GM23338 (cell line): ENCODE measurements around the gene TULP4. TPM values are rescaled to one million over a fixed set of nuclear protein-coding genes. Genes with fewer than 3 reads are reported as not detected.

Experiments used
- ATAC-seq: fragments of 200-7000 bp; cut with Tn5 transposase; 3 replicates; pipeline ENCODE4 v1.9.1; 2020
- DNase-seq: peaks from one replicate; pipeline ENCODE4 v3.0.0-alpha.2; 2015; ENCODE audit warnings: low spot score
- H2AFZ ChIP-seq: fragments of 200-600 bp; sonication (generic); 2 replicates; pipeline ENCODE4 v1.8.0; 2016; ENCODE audit warnings: antibody characterized with exemption, mild to moderate bottlenecking, moderate library complexity
- H3F3A ChIP-seq: fragments of 200-600 bp; sonication (generic); replicated peaks from 2 replicates; pipeline ENCODE4 v1.8.0; 2017; ENCODE audit warnings: antibody characterized with exemption, mixed run types, low read depth
- H3K27ac ChIP-seq: fragments of 200-600 bp; sonication (generic); 2 replicates; pipeline ENCODE4 v1.6.1; 2016; ENCODE audit warnings: low read depth
- H3K27me3 ChIP-seq: fragments of 200-600 bp; sonication (generic); 2 replicates; pipeline ENCODE4 v1.8.0; 2016; ENCODE audit warnings: mild to moderate bottlenecking, mixed run types, moderate library complexity; ENCODE audit not compliant: insufficient read depth
- H3K36me3 ChIP-seq: fragments of 200-600 bp; sonication (generic); 2 replicates; pipeline ENCODE4 v1.8.0; 2016; ENCODE audit warnings: mild to moderate bottlenecking; ENCODE audit not compliant: insufficient read depth
- H3K4me1 ChIP-seq: fragments of 200-600 bp; sonication (generic); 2 replicates; pipeline ENCODE4 v1.8.0; 2016; ENCODE audit warnings: mild to moderate bottlenecking, moderate library complexity; ENCODE audit not compliant: insufficient read depth
- H3K4me2 ChIP-seq: fragments of 200-600 bp; sonication (generic); 2 replicates; pipeline ENCODE4 v1.7.1; 2017; ENCODE audit warnings: mixed run types
- H3K4me3 ChIP-seq: fragments of 200-600 bp; sonication (generic); 2 replicates; pipeline ENCODE4 v1.6.1; 2016; ENCODE audit warnings: mixed run types
- H3K79me2 ChIP-seq: fragments of 200-600 bp; sonication (generic); replicated peaks from 2 replicates; pipeline ENCODE4 v1.8.0; 2017; ENCODE audit warnings: mild to moderate bottlenecking; ENCODE audit not compliant: insufficient read depth
- H3K9me2 ChIP-seq: fragments of 200-600 bp; sonication (generic); 2 replicates; pipeline ENCODE4 v1.8.0; 2017; ENCODE audit not compliant: insufficient read depth
- H4K20me1 ChIP-seq: fragments of 200-600 bp; sonication (generic); replicated peaks from 2 replicates; pipeline ENCODE4 v1.8.0; 2017; ENCODE audit warnings: mild to moderate bottlenecking; ENCODE audit not compliant: insufficient read depth
- H3K27ac Mint-ChIP-seq: 2 replicates; pipeline ENCODE4 v1.8.0; 2020; ENCODE audit warnings: inconsistent platforms, mild to moderate bottlenecking, moderate library complexity, mixed read lengths
- H3K27me3 Mint-ChIP-seq: 3 replicates; pipeline ENCODE4 v1.8.0; 2022; ENCODE audit warnings: low read depth, mild to moderate bottlenecking, moderate library complexity, mixed read lengths, inconsistent platforms; ENCODE audit not compliant: insufficient read depth, poor library complexity
- H3K36me3 Mint-ChIP-seq: 3 replicates; pipeline ENCODE4 v1.8.0; 2021; ENCODE audit warnings: low read depth, mild to moderate bottlenecking, inconsistent platforms, moderate library complexity, mixed read lengths
- H3K4me1 Mint-ChIP-seq: 3 replicates; pipeline ENCODE4 v1.8.0; 2020; ENCODE audit warnings: mild to moderate bottlenecking, inconsistent platforms, mixed read lengths
- H3K4me3 Mint-ChIP-seq: 3 replicates; pipeline ENCODE4 v1.8.0; 2021; ENCODE audit warnings: moderate library complexity, mild to moderate bottlenecking, inconsistent platforms, mixed read lengths
- H3K9me3 Mint-ChIP-seq: 3 replicates; pipeline ENCODE4 v1.8.0; 2020; ENCODE audit warnings: moderate library complexity, mild to moderate bottlenecking, inconsistent platforms, mixed read lengths
- CREB1 ChIP-seq: fragments of 250-450 bp; sonication (Bioruptor Pico); IDR thresholded peaks from 2 replicates; pipeline ENCODE4 v1.5.0; 2020; ENCODE audit warnings: low read depth, mild to moderate bottlenecking, moderate library complexity
- ETS1 ChIP-seq: IDR thresholded peaks from 2 replicates; pipeline ENCODE4 v1.6.1; 2016; ENCODE audit warnings: antibody characterized with exemption
- EZH2 ChIP-seq: fragments of 200-600 bp; sonication (generic); IDR thresholded peaks from one replicate; pipeline ENCODE4 v1.8.0; 2017; ENCODE audit warnings: antibody characterized with exemption, mild to moderate bottlenecking, low read depth; ENCODE audit not compliant: unreplicated experiment
- EZH2phosphoT487 ChIP-seq: fragments of 200-600 bp; sonication (generic); IDR thresholded peaks from one replicate; pipeline ENCODE4 v1.8.1; 2018; ENCODE audit warnings: antibody characterized with exemption; ENCODE audit not compliant: unreplicated experiment
- JUNB ChIP-seq: IDR thresholded peaks from one replicate; pipeline ENCODE4 v1.6.1; 2016; ENCODE audit warnings: antibody characterized with exemption; ENCODE audit not compliant: unreplicated experiment
- NANOG ChIP-seq: IDR thresholded peaks from 2 replicates; pipeline ENCODE4 v1.6.1; 2016; ENCODE audit warnings: antibody characterized with exemption, borderline replicate concordance
- POLR2AphosphoS5 ChIP-seq: IDR thresholded peaks from 2 replicates; pipeline ENCODE4 v1.6.1; 2016; ENCODE audit warnings: antibody characterized with exemption, low read depth
- STAT1 ChIP-seq: IDR thresholded peaks from one replicate; pipeline ENCODE4 v1.6.1; 2016; ENCODE audit warnings: antibody characterized with exemption; ENCODE audit not compliant: unreplicated experiment
- ZNF114 ChIP-seq: fragments of 250-450 bp; sonication (Bioruptor Pico); IDR thresholded peaks from 2 replicates; pipeline ENCODE4 v1.5.0; 2020; ENCODE audit warnings: mild to moderate bottlenecking, moderate library complexity
- ZNF331 ChIP-seq: fragments of 250-450 bp; sonication (Bioruptor Pico); IDR thresholded peaks from 2 replicates; pipeline ENCODE4 v1.5.0; 2020; ENCODE audit warnings: low read depth, mild to moderate bottlenecking, moderate library complexity
- long read RNA-seq: library from polyadenylated mRNA; unstranded; transcript quantifications from one replicate; pipeline ENCODE4 v2.0.0, GENCODE V29; 2020; ENCODE audit not compliant: unreplicated experiment
- polyA plus RNA-seq: library from polyadenylated mRNA; unstranded; fragments of >200 nt; fragmentation: Nextera tagmentation; extraction: Ambion mirVana; gene quantifications from 2 replicates; pipeline ENCODE4 v1.2.1, GENCODE V29; 2016
- total RNA-seq: library from RNA; depleted of rRNA; stranded (reverse); fragments of >200 nt; shearing (Covaris generic); gene quantifications from 2 replicates; pipeline ENCODE4 v1.2.3, GENCODE V29; 2014; rRNA removed
- TF ChIP-seq, protein P1 (sequence below), 2 experiments: fragments of 200-600 bp in 1 of 2; sonication (generic) in 1 of 2; conservative IDR thresholded peaks; 2 replicates each; pipeline versions ENCODE4 v1.5.1 to v1.6.1; 2016 to 2017; ENCODE audit warnings: antibody characterized with exemption in 2 of 2, low read depth in 2 of 2, mild to moderate bottlenecking in 2 of 2, moderate library complexity in 1 of 2
- TF ChIP-seq, protein P2 (sequence below): fragments of 250-450 bp; sonication (Bioruptor Pico); IDR thresholded peaks from 2 replicates; pipeline ENCODE4 v1.5.0; 2020; ENCODE audit warnings: mild to moderate bottlenecking, moderate library complexity

The TULP4 gene, protein sequence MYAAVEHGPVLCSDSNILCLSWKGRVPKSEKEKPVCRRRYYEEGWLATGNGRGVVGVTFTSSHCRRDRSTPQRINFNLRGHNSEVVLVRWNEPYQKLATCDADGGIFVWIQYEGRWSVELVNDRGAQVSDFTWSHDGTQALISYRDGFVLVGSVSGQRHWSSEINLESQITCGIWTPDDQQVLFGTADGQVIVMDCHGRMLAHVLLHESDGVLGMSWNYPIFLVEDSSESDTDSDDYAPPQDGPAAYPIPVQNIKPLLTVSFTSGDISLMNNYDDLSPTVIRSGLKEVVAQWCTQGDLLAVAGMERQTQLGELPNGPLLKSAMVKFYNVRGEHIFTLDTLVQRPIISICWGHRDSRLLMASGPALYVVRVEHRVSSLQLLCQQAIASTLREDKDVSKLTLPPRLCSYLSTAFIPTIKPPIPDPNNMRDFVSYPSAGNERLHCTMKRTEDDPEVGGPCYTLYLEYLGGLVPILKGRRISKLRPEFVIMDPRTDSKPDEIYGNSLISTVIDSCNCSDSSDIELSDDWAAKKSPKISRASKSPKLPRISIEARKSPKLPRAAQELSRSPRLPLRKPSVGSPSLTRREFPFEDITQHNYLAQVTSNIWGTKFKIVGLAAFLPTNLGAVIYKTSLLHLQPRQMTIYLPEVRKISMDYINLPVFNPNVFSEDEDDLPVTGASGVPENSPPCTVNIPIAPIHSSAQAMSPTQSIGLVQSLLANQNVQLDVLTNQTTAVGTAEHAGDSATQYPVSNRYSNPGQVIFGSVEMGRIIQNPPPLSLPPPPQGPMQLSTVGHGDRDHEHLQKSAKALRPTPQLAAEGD (N-terminal part only)
- 46.6 and 50.2 TPM in 2 replicates for total RNA-seq
- 29.6 and 31.2 TPM in 2 replicates for polyA plus RNA-seq
- long read RNA-seq, partial matches to known transcripts, result 0 of 4 reads
- long read RNA-seq, other reads (novel, unspliced or antisense), result 4 of 4 reads

GRCh38 chr6:158312165-158312564, at the start of gene TULP4:
Gene TULP4, plus strand, starts transcription at chr6:158312465. Its CDS starts 1,552 bp downstream, at chr6:158314017.
- H3K27me3 ChIP-seq, result no peaks in the 10 kb centered on the region
- no peaks in the 10 kb centered on the region for H4K20me1 ChIP-seq
- H3K27ac ChIP-seq, result no peak within 1 kb of the TSS; the same call in 1 of the 2 replicates
- no peaks in the 10 kb centered on the region for H3F3A ChIP-seq
- Mint-ChIP-seq H3K9me3 (peaks cover 28% of the 10 kb centered on the region), H3K27ac (peak within 1 kb of the TSS; percentile 70), H3K4me3 (no peak within 1 kb of the TSS), H3K4me1 (peaks cover 31% of the 10 kb centered on the region), H3K27me3 (peaks cover 2% of the 10 kb centered on the region), H3K36me3 (peaks cover 74% of the 10 kb centered on the region)
- no peak within 1 kb of the TSS for H2AFZ ChIP-seq
- H3K9me2 ChIP-seq, result no peaks in the 10 kb centered on the region
- peaks cover 15% of the 10 kb centered on the region; the same call in 1 of the 2 replicates for H3K4me1 ChIP-seq
- no peaks in the 10 kb centered on the region for H3K36me3 ChIP-seq
- H3K4me3 ChIP-seq, result no peak within 1 kb of the TSS
- ATAC-seq (no peak), DNase-seq (no peak)
- peaks cover 17% of the 10 kb centered on the region; the same call in 1 of the 2 replicates for H3K79me2 ChIP-seq
- no peak within 1 kb of the TSS for H3K4me2 ChIP-seq
- TF ChIP-seq POLR2AphosphoS5, result no peak
- no peak for TF ChIP-seq NANOG
- no peak for TF ChIP-seq ETS1
- TF ChIP-seq CREB1 (CRISPR knock-in tag), result no peak
- TF ChIP-seq EZH2, result no peak
- TF ChIP-seq STAT1, result no peak
- TF ChIP-seq, protein P1, sequence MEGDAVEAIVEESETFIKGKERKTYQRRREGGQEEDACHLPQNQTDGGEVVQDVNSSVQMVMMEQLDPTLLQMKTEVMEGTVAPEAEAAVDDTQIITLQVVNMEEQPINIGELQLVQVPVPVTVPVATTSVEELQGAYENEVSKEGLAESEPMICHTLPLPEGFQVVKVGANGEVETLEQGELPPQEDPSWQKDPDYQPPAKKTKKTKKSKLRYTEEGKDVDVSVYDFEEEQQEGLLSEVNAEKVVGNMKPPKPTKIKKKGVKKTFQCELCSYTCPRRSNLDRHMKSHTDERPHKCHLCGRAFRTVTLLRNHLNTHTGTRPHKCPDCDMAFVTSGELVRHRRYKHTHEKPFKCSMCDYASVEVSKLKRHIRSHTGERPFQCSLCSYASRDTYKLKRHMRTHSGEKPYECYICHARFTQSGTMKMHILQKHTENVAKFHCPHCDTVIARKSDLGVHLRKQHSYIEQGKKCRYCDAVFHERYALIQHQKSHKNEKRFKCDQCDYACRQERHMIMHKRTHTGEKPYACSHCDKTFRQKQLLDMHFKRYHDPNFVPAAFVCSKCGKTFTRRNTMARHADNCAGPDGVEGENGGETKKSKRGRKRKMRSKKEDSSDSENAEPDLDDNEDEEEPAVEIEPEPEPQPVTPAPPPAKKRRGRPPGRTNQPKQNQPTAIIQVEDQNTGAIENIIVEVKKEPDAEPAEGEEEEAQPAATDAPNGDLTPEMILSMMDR (conservative IDR thresholded peaks at IDR 0.05; ENCODE audit: low read depth in 2 of 2), result no peak
- TF ChIP-seq, protein P2, sequence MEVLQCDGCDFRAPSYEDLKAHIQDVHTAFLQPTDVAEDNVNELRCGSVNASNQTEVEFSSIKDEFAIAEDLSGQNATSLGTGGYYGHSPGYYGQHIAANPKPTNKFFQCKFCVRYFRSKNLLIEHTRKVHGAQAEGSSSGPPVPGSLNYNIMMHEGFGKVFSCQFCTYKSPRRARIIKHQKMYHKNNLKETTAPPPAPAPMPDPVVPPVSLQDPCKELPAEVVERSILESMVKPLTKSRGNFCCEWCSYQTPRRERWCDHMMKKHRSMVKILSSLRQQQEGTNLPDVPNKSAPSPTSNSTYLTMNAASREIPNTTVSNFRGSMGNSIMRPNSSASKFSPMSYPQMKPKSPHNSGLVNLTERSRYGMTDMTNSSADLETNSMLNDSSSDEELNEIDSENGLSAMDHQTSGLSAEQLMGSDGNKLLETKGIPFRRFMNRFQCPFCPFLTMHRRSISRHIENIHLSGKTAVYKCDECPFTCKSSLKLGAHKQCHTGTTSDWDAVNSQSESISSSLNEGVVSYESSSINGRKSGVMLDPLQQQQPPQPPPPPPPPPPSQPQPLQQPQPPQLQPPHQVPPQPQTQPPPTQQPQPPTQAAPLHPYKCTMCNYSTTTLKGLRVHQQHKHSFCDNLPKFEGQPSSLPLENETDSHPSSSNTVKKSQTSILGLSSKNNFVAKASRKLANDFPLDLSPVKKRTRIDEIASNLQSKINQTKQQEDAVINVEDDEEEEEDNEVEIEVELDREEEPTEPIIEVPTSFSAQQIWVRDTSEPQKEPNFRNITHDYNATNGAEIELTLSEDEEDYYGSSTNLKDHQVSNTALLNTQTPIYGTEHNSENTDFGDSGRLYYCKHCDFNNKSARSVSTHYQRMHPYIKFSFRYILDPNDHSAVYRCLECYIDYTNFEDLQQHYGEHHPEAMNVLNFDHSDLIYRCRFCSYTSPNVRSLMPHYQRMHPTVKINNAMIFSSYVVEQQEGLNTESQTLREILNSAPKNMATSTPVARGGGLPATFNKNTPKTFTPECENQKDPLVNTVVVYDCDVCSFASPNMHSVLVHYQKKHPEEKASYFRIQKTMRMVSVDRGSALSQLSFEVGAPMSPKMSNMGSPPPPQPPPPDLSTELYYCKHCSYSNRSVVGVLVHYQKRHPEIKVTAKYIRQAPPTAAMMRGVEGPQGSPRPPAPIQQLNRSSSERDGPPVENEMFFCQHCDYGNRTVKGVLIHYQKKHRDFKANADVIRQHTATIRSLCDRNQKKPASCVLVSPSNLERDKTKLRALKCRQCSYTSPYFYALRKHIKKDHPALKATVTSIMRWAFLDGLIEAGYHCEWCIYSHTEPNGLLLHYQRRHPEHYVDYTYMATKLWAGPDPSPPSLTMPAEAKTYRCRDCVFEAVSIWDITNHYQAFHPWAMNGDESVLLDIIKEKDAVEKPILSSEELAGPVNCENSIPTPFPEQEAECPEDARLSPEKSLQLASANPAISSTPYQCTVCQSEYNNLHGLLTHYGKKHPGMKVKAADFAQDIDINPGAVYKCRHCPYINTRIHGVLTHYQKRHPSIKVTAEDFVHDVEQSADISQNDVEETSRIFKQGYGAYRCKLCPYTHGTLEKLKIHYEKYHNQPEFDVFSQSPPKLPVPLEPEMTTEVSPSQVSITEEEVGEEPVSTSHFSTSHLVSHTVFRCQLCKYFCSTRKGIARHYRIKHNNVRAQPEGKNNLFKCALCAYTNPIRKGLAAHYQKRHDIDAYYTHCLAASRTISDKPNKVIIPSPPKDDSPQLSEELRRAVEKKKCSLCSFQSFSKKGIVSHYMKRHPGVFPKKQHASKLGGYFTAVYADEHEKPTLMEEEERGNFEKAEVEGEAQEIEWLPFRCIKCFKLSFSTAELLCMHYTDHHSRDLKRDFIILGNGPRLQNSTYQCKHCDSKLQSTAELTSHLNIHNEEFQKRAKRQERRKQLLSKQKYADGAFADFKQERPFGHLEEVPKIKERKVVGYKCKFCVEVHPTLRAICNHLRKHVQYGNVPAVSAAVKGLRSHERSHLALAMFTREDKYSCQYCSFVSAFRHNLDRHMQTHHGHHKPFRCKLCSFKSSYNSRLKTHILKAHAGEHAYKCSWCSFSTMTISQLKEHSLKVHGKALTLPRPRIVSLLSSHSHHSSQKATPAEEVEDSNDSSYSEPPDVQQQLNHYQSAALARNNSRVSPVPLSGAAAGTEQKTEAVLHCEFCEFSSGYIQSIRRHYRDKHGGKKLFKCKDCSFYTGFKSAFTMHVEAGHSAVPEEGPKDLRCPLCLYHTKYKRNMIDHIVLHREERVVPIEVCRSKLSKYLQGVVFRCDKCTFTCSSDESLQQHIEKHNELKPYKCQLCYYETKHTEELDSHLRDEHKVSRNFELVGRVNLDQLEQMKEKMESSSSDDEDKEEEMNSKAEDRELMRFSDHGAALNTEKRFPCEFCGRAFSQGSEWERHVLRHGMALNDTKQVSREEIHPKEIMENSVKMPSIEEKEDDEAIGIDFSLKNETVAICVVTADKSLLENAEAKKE (CRISPR knock-in tag), result no peak
- no peak for TF ChIP-seq ZNF331 (CRISPR knock-in tag)
- no peak for TF ChIP-seq JUNB
- no peak for TF ChIP-seq ZNF114
- no peak for TF ChIP-seq EZH2phosphoT487
